HG02840 (cell line): ENCODE measurements around the gene PRRX1.

Experiments used
- ATAC-seq: cut with Tn5 transposase; IDR thresholded peaks from one replicate; pipeline ENCODE4 v1.9.1; 2021; ENCODE audit warnings: mild to moderate bottlenecking, moderate library complexity, moderate number of reproducible peaks; ENCODE audit not compliant: unreplicated experiment, low FRiP score

PRRX1 gene

DNA sequence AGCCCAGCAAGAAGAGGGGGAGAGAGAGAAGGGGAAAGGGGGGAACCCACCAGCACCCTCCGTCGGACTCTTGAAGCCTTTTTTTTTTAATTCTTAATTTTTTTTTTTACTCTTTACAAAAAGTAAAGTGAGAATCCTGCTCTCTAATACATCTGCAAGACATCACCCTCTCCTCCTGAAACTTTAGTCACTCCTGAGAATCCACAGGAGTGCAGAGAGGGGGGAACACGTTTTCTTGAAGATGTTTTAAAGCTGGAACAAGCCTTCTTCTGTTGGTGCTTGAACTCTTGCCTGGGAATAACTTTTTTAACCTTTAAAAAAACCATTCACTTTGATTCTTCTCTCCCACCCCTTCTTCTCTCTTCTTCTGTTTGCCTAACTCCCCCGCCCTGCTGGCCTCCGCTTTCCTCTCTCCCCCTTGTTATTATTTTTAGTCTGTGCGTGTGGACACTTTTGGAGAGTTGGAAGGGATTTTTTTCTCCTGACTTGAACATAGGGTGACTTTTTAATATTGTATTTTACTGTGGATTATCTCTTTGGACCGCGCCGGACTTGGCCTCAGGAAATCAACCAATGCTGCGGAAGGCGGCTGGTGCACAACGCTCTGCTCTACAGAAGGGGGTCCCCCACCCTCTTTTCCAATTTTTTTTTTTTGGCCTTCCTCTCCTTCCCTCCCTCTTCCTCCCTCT is 383 bp upstream of the PRRX1 start:
- ATAC-seq: no peak

GRCh38 chr1:170664828-170665612 is 1.1 kb downstream of the PRRX1 start:
- no peak for ATAC-seq

- no peak for ATAC-seq
Observed at GRCh38 chr1:170665629-170666028, 1.7 kb downstream of the PRRX1 start.

DNA sequence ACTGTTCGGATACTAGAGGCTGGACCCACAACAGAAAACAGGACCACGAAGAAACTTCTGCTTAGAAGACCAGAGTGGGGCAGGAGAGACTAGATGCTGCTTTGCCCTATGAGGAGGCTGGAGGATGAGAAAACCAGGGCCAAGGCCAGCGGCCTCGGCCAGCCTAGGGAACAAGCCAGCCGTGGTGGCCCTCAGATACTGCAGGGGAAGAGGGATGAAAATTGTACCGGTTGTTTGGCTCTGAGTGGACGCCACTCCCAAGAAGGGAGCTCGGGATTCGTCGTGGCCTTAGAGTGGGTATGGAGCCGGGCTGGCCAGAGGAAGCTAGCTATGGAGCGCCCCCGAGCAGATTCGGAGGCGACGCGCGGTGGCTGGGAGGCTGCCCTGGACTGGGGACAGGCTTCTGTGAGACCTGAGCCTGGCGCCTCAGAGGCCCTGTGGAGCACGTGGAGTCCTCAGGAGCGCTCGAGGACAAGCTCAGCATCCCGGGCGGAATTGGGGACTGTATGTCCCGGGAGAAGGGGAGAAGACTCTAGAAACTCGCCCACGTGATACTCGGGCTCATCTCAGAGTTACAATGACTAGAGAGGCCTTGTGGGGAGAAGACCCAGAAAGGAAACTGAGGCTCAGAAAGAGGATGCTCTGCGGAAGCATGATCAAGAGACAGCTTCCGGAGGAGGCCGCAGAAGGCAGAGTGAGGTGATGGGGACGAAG is 2.8 kb downstream of the PRRX1 start:
- ATAC-seq: no peak

DNA sequence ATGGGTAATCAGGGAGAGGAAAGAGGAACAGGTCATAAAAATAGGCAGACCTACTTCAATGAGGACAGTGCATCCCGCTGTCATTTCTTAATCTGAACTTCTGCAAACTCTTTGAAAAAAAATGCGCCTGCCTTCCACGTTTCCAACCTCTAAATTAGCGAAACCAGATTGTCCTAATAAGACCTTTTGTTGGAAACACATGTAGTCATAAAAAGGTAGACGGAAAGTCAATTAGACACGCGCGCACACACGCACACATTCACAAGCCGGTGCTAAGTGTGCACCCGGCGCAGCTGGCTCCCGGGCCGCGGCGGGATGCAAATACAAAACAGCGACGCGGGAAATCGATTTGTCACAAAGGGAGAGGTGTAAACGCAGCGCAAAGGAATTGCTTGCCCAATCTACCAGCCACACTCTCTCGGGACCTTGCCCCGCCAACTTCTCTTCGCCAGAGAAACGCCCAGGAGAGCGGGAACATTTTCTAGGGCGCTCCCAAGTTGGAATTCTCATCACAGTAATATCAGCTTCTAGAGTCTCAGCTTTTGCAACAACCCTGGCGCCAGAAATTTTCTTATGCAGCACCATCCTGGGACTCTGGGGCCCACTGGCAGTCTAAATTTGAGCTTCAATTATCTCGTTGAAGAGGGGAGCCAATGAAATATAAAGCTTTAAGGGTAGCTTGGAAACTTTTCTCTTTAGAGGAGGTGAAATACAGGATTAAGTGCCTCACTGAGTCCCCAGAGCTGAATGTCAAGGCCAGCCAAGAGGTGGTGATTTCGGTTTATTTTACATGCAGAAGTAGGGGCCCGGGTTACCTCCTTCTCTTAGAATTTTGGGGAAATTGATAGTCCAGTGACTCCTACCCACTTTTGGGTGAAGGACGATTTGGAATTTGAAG is 4.5 kb downstream of the PRRX1 start:
- ATAC-seq: no peak

DNA sequence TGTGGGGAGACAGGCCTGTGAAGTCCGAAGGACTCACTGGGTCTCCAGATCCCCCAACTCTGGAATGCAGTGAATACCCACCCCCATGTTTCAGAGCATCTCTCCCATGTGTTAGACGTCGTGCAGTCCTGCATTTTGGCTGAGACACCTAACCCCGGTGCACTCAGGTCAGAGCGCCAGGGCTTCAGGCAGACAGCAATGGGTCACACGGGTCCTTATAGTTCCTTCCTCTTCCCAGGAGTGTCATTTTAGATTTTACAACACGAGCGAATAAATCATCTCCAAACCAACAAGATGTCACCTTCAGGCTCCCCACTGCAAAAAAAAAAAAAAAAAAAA is 5.1 kb downstream of the PRRX1 start:
- ATAC-seq: no peak

- ATAC-seq: no peak
Observed at GRCh38 chr1:170669586-170670530, 5.9 kb downstream of the PRRX1 start.

DNA sequence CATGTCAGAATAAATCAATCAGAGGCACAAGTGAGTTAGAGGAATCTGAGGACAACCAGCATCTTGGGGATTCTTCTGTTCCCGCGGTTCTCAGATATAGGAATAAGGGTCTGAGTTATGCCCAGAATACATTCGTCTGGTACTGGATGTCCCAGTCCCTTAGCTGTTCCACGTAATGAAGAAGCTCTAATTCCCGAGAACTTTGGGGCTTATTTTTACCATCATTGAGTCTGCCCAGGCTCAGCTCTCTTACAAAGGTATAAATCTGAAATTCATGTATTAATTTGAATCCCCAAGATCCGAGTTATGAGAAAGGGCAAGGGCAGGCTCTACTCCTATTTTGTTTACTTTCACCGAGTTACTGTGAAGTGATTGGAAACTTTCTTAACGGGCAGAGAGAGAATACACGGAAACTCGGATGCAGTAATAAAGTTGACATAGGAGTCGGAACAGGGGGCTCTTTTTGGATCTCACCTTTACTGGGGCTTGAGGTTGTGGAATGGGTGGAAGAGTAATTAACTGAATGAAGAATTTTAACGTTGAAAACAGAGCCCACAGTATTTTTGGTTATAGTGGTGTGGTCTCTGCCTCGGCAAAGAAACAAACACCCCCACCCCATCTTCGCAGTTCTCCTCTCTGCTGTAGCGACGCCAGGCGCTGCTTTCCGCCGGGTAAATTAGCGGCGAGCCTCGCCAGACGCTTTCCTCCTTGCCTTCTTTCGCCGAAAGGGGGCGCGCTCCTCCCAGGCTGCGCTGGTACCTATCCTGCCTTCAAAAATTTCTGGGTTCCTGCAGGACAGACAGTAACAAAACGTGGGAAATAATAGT is 7.1 kb downstream of the PRRX1 start:
- no peak for ATAC-seq

DNA sequence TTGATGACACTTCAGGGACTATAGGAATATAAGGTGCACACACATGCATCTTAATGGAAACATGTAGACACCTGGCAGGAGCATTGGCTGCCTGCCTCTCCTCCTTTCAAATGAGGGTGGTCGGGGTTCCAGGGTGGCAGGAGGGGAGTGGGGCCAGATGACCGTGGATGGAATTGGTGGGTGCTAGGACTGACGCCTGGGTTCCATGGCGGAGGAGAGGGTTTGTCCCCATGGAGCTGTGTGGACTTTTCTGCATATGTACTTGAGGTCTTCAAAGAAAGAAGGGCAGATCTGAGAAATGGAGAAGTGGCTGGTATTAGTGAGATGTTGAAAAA is 7.7 kb downstream of the PRRX1 start:
- no peak for ATAC-seq

DNA sequence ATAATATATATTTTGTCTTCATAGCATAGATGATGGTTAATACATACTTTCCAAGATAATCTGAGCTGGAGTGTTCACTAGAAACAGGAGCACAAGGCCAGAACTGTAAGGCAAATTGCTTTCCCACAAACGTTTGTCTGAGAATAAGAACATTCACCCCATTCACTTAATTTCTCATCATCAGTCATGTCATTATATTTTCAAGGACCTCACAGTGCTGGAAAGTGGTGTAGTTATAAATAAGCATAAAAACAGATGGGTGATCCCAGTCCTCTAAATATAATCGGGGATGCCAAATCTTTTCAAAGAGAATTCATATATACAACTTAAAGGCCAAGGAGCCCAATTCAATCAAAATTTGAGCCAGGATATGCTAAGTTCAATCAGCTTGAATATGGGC is 8.4 kb downstream of the PRRX1 start:
- ATAC-seq: no peak

DNA sequence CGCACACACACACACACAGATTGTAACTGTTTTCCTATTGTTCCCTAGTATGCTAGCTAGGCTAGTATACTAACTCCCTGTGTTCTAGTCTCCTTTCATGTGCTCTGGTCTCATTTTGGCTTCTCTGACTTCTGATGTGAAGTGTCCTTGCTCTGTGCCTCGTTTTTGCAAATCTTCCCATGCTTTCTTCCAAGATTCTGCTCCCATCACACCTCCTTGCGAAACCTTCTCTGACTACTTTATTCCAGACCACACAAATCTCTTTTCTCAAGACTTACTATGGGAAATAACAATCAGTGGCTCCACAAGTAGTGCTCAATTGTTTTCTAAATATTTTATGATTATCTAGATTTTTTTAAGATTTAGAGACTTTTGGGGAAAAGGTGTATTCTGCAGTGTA is 10.3 kb downstream of the PRRX1 start:
- ATAC-seq: no peak

DNA sequence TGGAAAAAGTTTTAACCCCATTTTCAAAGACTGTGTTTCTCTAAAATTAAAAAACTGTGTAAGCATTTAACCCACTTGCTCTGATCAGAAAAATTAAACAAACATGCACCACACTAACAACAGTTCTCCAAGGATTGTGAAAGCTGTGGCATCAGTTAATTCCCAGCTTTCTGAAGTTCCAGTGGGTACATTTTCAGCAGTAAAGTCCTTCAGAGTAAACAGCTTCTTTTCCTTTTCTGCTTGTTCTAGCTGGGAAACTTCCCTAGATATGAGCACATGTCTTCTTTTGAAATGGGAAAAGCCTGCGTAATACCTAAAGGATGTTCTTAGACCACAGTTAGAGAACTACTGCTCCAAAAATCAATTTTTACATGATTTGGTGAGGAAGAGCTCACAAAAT is 11.1 kb downstream of the PRRX1 start:
- ATAC-seq: no peak

GRCh38 chr1:170675865-170676264 is 11.9 kb downstream of the PRRX1 start:
- ATAC-seq: no peak

DNA sequence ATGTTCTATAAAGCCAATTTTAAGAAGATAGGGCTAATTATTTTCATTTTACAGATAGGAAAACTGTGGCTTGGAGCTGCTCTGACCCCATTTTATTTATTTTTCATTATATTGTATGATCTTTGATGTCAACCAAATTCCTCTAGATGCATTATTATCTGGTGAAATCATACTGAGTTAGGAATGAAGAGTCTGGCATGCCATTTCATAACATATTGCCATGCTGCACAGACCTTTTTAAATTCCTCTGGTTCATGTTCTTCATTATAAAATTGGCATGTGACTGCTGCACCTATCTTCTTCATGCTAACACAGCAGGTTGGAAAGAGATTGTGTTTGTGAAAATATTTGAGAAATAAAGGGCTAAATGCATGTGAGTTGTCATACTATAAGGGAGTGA is 12.7 kb downstream of the PRRX1 start:
- ATAC-seq: no peak

GRCh38 chr1:170678027-170678600 is 14.2 kb downstream of the PRRX1 start:
- ATAC-seq: no peak

- no peak for ATAC-seq
Observed at GRCh38 chr1:170680428-170680827, 16.5 kb downstream of the PRRX1 start.

GRCh38 chr1:170682169-170682568 is 18.2 kb downstream of the PRRX1 start:
- ATAC-seq: no peak

GRCh38 chr1:170682809-170683208 is 18.9 kb downstream of the PRRX1 start:
- ATAC-seq: no peak
